GM21447 (cell line): ENCODE data around the gene POTEB2.
"Not testable (repeated sequence)": the region's sequence is repeated elsewhere in the genome, so short reads cannot be mapped to it uniquely, and the experiment has no call there.

Experiments
- ATAC-seq: cut with Tn5 transposase; IDR thresholded peaks from one replicate; pipeline ENCODE4 v1.9.1; 2021; ENCODE audit not compliant: unreplicated experiment

Gene POTEB2

DNA sequence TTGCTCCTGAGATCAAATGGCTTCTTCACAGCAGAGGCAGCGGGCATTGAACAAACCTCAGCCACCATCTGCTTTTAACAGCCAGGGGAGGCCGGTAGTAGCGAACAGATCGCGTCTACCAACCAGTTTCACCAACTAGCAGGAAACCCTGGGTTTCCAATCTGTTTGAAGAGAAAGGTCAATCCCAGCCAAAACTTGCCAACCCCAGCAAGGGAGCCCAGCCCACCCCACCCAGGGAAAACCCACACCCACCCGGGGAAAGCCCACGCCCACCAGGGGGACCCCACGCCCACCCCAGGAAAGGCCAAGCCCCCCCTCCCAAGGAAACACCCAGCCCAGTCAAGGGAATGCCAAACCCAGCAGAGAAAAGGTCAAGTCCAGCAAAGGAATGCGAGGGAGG, at the start of gene POTEB2:
POTEB2 (minus strand) TSS at position 101 of the 400 bp plus-strand sequence; CDS start at position 68, 33 bp downstream.
- ATAC-seq, result not testable (repeated sequence)

GRCh38 chr15:20879916-20880315, 13.8 kb upstream of the POTEB2 start:
- not testable (repeated sequence) for ATAC-seq

- not testable (repeated sequence) for ATAC-seq
Measured at GRCh38 chr15:20878464-20878863, 12.3 kb upstream of the POTEB2 start.

GRCh38 chr15:20877819-20878218, 11.7 kb upstream of the POTEB2 start:
- ATAC-seq, result not testable (repeated sequence)
